Epidermal melanocyte (primary cell): Measurements from ENCODE around the gene DCTD.

Experiments
- DNase-seq: peaks from one replicate; pipeline ENCODE4 v3.0.0; 2011; ENCODE audit warnings: low spot score; ENCODE audit not compliant: insufficient read length

DCTD gene

GRCh38 chr4:182842759-182843390 is 74.3 kb downstream of the DCTD start:
- DNase-seq, result no peak

- DNase-seq, result no peak
Observed at GRCh38 chr4:182842104-182842600, 75.0 kb downstream of the DCTD start.

GRCh38 chr4:182840108-182840507 is 77.1 kb downstream of the DCTD start:
- no peak for DNase-seq
